ENCODE data around the gene GSTA5.
"Not testable (repeated sequence)": the region's sequence is repeated elsewhere in the genome, so short reads cannot be mapped to it uniquely, and the experiment has no call there.

Gene GSTA5

GRCh38 chr6:52840763-52841585 lies at the start of gene GSTA5:
Gene GSTA5, minus strand, starts transcription at chr6:52840813.
- no peak for DNase-seq

DNA sequence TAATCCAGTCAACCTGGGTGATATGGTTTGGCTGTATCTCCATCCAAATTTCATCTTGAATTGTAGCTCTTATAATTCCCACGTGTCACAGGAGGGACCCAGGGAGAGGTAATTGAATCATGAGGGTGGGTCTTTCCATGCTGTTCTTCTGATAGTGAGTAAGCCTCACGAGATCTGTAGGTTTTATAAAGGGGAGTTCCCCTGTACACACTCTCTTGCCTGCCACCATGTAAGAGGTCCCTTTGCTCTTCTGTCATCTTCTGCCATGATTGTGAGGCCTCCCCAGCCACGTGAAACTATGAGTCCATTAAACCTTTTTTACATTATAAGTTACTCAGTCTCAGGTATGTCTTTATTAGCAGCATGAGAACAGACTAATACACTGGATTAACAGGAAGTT lies 49.4 kb upstream of the GSTA5 start:
- DNase-seq: no peak

DNA sequence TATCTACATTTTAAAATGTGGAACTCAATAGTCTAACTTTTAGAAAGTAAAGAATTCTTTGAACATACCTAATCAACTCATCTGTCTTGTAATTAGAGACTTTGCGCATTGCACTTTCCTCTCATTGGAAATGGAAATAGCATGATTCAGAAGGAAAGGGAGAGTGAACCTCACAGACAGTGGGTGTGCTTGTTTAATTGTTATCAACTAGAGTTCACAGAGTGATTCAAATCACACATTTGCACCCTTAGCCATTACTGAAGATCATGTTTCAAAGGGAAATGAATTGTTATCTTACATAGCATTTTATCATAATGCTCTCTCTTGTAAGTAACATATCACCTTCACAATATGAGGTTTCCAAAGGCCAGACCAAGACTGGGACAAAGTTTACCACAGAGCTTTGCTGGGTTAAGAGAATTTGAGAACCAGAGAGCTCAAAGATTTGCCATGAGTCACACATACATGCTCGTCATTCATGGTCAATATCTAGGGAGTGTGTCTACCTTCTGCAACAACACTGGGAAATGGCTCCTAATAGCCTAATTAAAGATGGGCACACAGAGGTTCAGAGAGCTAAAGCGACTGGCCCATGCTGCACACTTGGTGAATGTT lies 47.4 kb upstream of the GSTA5 start:
- DNase-seq: no peak

DNA sequence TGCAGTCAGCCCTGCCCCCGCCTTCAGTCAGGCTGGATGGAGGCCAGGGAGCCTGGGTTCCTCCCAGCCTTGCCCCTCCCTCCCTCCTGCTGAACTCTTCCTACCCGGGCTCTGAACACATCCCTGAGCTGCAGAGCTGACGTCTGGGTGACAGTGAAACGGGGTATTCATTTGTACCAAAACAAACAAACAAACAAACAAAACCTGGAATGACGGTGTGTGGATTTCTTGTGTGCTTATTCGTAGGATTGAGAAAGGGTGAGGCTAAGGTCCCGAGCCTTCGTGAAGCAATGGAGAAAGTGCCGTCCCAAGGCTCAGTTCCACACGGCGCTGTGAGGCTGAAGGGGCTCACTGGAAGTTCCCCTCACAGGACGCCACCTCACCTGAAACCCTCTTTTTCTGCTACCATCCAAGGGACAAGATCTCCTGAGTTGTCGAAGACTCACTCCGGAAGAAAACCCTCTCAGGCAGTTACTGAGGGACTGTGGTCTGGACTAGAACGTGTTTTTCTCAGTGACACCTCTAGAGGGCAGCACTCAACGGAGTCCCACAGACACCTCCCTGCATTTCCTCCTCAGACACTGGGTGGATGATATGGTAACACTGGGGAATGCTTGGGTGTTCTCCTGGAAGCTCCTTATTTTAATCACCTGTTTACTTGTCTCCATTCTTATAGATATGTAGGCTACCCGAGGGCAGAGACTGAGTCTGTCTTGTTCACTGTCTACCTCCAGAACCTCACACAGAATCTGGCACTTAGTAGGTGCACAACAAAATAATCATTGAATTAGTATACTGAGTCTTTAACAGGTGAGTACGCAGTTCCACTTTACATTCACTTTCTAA lies 41.6 kb upstream of the GSTA5 start:
- DNase-seq: peak; percentile 63

DNA sequence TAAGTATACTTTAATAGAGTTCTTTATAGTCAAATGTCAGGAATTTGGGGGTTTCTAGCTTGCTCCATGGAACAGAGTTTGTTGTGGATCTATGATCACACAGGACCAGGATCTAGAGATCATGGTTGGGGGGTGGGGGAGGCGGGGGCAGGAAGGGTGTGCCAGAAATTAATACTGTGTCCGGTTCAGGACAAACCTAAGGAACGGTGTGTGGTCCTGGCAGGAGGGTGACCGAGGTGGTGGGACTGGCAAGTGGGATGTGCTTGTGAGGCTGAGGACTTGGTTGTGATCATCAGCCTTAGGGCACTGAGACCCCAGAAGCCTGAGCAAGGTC lies 41.0 kb upstream of the GSTA5 start:
- no peak for DNase-seq

DNA sequence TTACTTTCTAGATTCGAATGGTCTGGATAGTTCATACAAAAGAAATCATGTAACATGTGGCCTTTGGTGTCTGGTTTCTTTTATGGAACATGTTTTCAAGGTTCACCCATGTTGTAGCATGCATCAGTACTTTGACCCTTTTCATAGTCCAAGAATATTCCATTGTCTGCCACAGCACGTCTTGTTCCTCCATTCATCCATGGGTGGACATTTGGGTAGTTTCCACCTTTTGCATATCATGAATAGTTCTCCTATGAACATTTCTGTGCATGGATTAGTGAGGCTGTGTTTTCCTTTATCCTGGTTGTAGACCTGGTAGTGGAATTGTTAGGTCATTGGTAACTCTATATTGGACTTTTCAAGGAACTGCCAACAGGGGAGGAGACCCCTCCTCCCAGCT lies 37.2 kb upstream of the GSTA5 start:
- no peak for DNase-seq

- no peak for DNase-seq
Measured at GRCh38 chr6:52877168-52877567, 36.6 kb upstream of the GSTA5 start.

GRCh38 chr6:52876056-52876787 lies 35.6 kb upstream of the GSTA5 start:
- no peak for DNase-seq

- no peak for DNase-seq
Measured at GRCh38 chr6:52872031-52872430, 31.4 kb upstream of the GSTA5 start.

GRCh38 chr6:52871621-52872020 lies 31.0 kb upstream of the GSTA5 start:
- no peak for DNase-seq

GRCh38 chr6:52870335-52871091 lies 29.9 kb upstream of the GSTA5 start:
- DNase-seq: not testable (repeated sequence)

GRCh38 chr6:52868899-52869298 lies 28.3 kb upstream of the GSTA5 start:
- not testable (repeated sequence) for DNase-seq

- no peak for DNase-seq
Measured at GRCh38 chr6:52868240-52868639, 27.6 kb upstream of the GSTA5 start.

- not testable (repeated sequence) for DNase-seq
Measured at GRCh38 chr6:52861151-52861550, 20.5 kb upstream of the GSTA5 start.

DNA sequence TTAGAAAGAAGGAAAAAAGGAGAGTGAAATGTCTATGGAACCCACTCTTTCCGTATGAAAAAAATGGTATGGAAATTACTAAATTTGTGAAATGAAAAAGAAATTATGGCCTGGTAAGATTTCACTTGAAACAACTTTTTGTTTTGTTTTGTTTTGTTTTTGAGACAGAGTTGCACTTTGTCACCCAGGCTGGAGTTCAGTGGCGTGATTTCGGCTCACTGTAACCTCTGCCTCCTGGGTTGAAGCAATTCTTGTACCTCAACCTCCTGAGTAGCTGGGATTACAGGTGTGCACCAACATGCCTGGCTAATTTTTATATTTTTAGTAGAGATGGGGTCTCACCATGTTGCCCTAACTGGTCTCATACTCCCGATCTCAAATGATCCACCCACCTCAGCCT lies 17.8 kb upstream of the GSTA5 start:
- DNase-seq: no peak

DNA sequence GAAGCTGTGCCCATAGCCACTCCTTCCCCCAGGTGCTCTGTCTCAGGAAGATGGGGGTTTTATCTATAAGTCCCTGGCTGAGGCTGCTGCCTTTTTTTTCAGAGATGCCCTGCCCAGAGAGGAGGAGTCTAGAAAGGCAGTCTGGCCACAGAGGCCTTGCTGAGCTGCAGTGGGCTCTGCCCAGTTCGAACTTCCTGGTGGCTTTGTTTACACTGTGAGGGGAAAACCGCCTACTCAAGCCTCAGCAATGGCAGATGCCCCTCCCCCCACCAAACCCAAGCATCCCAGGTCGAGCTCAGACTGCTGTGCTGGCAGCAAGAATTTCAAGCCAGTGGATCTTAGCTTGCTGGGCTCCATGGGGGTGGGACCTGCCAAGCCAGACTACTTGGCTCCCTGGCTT lies 15.5 kb upstream of the GSTA5 start:
- peak; percentile 71 for DNase-seq

DNA sequence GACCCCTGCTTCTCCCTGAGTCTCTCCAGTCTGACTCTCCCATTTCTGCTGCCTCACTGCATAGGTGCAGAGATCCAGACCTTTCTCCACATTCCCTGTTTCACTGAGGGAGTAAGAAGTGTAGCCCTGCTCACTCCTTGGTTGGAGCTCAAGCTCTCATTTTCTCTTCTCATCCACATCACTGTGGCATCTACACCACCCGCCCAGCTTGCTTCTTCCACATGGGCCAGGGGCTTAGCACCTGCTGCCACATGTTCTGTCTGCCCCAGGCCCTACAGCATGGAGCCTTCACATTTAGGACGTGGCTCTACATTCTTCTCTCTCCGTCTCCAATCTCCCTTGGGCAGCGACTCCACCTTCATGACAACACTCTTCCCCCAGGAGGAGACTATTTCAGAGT lies 8.5 kb upstream of the GSTA5 start:
- DNase-seq: no peak

DNA sequence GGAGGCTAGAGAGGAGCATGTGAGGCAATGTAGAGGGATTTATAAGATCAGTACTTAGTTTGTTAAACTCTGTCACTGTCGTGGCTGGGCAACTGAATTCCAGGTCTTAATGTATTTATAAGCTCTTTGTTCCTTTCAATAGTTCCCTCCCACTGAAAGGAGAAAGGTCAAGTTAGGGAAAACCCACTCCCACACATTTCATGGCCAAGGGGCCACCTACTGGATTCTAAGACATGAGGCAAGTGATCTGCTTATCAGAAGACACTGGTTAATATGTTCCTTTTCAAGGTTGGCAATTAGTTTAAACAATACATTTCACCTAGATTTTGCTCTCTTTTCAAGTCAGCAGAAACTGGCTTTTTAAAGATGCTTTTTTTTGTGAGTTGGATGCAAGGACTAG lies 5.4 kb upstream of the GSTA5 start:
- no peak for DNase-seq

GRCh38 chr6:52843605-52844004 lies 3.0 kb upstream of the GSTA5 start:
- no peak for DNase-seq

- DNase-seq: peak; percentile 38
Measured at GRCh38 chr6:52839124-52840055, 1.2 kb downstream of the GSTA5 start.

GRCh38 chr6:52834481-52834880 lies 6.1 kb downstream of the GSTA5 start:
- DNase-seq: no peak

Measured in DMS153 (cell line).